Measurements from ENCODE around the gene RNF40. TPM values are rescaled to one million over a fixed set of nuclear protein-coding genes. Genes with fewer than 3 reads are reported as not detected.

The RNF40 gene
- total RNA-seq, 1 experiment from 2014 or later: 130 TPM

DNA sequence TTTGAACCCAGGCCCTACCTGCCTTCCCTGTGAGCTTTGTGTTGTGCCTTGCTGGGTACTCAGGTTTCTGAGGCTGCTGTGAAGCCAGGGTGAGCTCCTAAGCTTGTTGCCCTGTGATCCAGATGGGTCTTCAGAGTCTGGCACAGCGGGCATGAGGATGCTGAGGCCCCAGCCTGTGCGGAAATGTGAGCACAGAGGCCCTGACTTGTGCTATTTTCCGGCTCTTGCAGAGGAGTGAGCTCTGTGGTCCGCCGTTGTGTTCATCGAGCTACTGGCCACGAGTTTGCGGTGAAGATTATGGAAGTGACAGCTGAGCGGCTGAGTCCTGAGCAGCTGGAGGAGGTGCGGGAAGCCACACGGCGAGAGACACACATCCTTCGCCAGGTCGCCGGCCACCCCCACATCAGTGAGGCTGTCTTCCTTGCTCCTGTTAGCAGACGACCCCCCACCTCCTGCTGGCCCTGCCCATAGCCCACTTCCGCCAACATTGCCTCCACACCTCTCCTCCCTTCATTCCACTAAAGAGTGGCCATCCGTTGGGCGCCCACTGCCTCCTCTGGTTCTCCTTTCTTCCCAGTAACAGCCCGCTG is 11.2 kb upstream of the RNF40 start:
- no TSS peak for BruUV-seq (replicated peaks)
- Mint-ChIP-seq H3K36me3 (ENCODE audit: insufficient read depth, unreplicated experiment) (peaks cover 70% of the 10 kb centered on the region), H3K4me3 (ENCODE audit: low read depth, unreplicated experiment) (no peak overlapping the region), H3K9me3 (ENCODE audit: low read depth, unreplicated experiment) (no peaks in the 10 kb centered on the region), H3K27ac (ENCODE audit: unreplicated experiment) (peak overlapping the region; percentile 6), H3K27me3 (ENCODE audit: unreplicated experiment) (no peaks in the 10 kb centered on the region), H3K4me1 (ENCODE audit: low read depth, unreplicated experiment) (peaks cover 27% of the 10 kb centered on the region)
- CTCF ChIA-PET: no interaction called here
- TF ChIP-seq CTCF (IDR thresholded peaks at IDR 0.05; ENCODE audit: unreplicated experiment): no peak
- DNase-seq: no peak
- intact Hi-C loops (cut with micrococcal nuclease; ENCODE audit: unreplicated experiment): no loop called here

GRCh38 chr16:30753596-30753995 is 8.5 kb upstream of the RNF40 start:
- Mint-ChIP-seq H3K27me3 (ENCODE audit: unreplicated experiment) (no peaks in the 10 kb centered on the region), H3K4me1 (ENCODE audit: low read depth, unreplicated experiment) (peaks cover 10% of the 10 kb centered on the region), H3K36me3 (ENCODE audit: insufficient read depth, unreplicated experiment) (peaks cover 49% of the 10 kb centered on the region), H3K27ac (ENCODE audit: unreplicated experiment) (no peak overlapping the region), H3K4me3 (ENCODE audit: low read depth, unreplicated experiment) (no peak overlapping the region), H3K9me3 (ENCODE audit: low read depth, unreplicated experiment) (no peaks in the 10 kb centered on the region)
- CTCF ChIA-PET: no interaction called here
- BruUV-seq (replicated peaks): no TSS peak
- no peak for DNase-seq
- intact Hi-C loops (cut with micrococcal nuclease; ENCODE audit: unreplicated experiment): no loop called here
- TF ChIP-seq CTCF (IDR thresholded peaks at IDR 0.05; ENCODE audit: unreplicated experiment): no peak

DNA sequence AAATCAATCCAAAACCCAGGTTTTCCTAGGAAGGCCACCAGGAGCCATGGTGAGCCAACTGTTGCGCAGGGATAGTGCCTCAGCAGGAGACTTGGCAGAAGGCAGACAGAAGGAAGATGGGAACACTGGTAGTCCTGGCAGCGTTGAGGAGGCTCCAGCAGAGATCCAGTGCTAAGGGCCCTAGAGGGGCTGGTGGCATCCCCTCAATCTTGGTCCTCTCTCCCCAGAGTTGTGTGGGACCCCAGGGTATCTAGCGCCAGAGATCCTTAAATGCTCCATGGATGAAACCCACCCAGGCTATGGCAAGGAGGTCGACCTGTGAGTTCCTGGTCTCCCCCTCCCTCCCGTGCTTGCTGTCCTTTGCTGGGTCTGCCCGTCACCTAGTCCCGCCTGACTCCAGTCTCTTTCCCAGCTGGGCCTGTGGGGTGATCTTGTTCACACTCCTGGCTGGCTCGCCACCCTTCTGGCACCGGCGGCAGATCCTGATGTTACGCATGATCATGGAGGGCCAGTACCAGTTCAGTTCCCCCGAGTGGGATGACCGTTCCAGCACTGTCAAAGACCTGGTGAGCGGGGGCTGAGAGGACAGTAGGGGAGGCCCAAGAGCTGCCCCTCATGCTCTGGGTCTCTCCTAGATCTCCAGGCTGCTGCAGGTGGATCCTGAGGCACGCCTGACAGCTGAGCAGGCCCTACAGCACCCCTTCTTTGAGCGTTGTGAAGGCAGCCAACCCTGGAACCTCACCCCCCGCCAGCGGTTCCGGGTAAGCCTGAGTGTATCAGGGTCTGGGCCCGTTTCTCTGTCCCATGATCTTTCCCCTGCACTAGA is 6.0 kb upstream of the RNF40 start:
- Mint-ChIP-seq H3K4me1 (ENCODE audit: low read depth, unreplicated experiment) (peaks cover 8% of the 10 kb centered on the region), H3K9me3 (ENCODE audit: low read depth, unreplicated experiment) (no peaks in the 10 kb centered on the region), H3K27ac (ENCODE audit: unreplicated experiment) (no peak overlapping the region), H3K27me3 (ENCODE audit: unreplicated experiment) (no peaks in the 10 kb centered on the region), H3K4me3 (ENCODE audit: low read depth, unreplicated experiment) (no peak overlapping the region), H3K36me3 (ENCODE audit: insufficient read depth, unreplicated experiment) (peaks cover 45% of the 10 kb centered on the region)
- no peak for TF ChIP-seq CTCF (IDR thresholded peaks at IDR 0.05; ENCODE audit: unreplicated experiment)
- intact Hi-C loops (cut with micrococcal nuclease; ENCODE audit: unreplicated experiment): no loop called here
- no TSS peak for BruUV-seq (replicated peaks)
- CTCF ChIA-PET: no interaction called here
- no peak for DNase-seq

- Mint-ChIP-seq H3K27me3 (ENCODE audit: unreplicated experiment) (no peaks in the 10 kb centered on the region), H3K9me3 (ENCODE audit: low read depth, unreplicated experiment) (no peaks in the 10 kb centered on the region), H3K27ac (ENCODE audit: unreplicated experiment) (no peak overlapping the region), H3K4me3 (ENCODE audit: low read depth, unreplicated experiment) (no peak overlapping the region), H3K4me1 (ENCODE audit: low read depth, unreplicated experiment) (peaks cover 9% of the 10 kb centered on the region), H3K36me3 (ENCODE audit: insufficient read depth, unreplicated experiment) (peaks cover 51% of the 10 kb centered on the region)
- no peak for TF ChIP-seq CTCF (IDR thresholded peaks at IDR 0.05; ENCODE audit: unreplicated experiment)
- intact Hi-C loops (cut with micrococcal nuclease; ENCODE audit: unreplicated experiment): no loop called here
- no peak for DNase-seq
- BruUV-seq (replicated peaks): no TSS peak
- CTCF ChIA-PET: no interaction called here
Measured at GRCh38 chr16:30756781-30757100, 5.4 kb upstream of the RNF40 start.

Measured in Calu3 (cell line).